ENCODE data around the gene FBXW11.

Gene FBXW11

GRCh38 chr5:171999100-171999499 lies 7.3 kb downstream of the FBXW11 start:
- 0 out of 2 replicates have a peak, but pooled peaks cover 6% of the 10 kb centered on the region for H4K20me1 ChIP-seq (ENCODE audit: control insufficient read depth, insufficient read depth, low read depth, low read length)

DNA sequence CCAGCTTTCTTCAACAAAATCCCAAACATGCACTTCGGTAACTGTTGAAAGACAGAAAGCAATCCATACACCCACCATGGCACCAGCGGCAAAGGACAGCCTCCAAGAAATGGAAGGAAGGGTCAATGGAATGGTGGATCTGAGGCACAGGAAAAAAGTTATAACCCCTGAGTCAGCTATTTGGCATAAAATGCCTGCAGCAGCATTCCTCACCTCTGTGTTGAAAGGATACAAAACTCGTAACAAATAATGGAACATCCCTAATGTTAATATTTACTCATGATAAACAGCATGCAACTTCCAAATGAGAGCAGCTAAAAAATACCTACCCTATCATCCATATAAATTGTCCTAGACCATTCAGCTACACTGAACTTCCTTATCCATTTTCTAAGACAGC lies 9.4 kb downstream of the FBXW11 start:
- H4K20me1 ChIP-seq (ENCODE audit: control insufficient read depth, insufficient read depth, low read depth, low read length) = no peaks in the 10 kb centered on the region
- H3K4me1 ChIP-seq (ENCODE audit: control insufficient read depth, low read length) = peaks cover 45% of the 10 kb centered on the region
- no peak overlapping the region for H3K4me3 ChIP-seq (ENCODE audit: low read length)
- no peak overlapping the region for H3K27ac ChIP-seq (ENCODE audit: low read depth, low read length)
- peaks cover 9% of the 10 kb centered on the region; the same call in 1 of the 2 replicates for H3F3A ChIP-seq (ENCODE audit: control insufficient read depth, insufficient read depth)
- no peaks in the 10 kb centered on the region for H3K9me3 ChIP-seq (ENCODE audit: control insufficient read depth, insufficient read depth, low read length)
- H3K4me2 ChIP-seq (ENCODE audit: low read length) = no peak overlapping the region
- H3K27me3 ChIP-seq (ENCODE audit: control insufficient read depth, low read length) = no peaks in the 10 kb centered on the region
- H3K36me3 ChIP-seq (ENCODE audit: control insufficient read depth, low read length) = peaks cover 22% of the 10 kb centered on the region
- TF ChIP-seq EZH2phosphoT487 (IDR thresholded peaks at IDR 0.05; ENCODE audit: borderline replicate concordance, low read length) (no peak), CTCF (IDR thresholded peaks at IDR 0.05; ENCODE audit: low read depth, low read length, poor library complexity, severe bottlenecking) (no peak)
- H3K9me2 ChIP-seq (replicated peaks; ENCODE audit: control insufficient read depth, low read length) = no peaks in the 10 kb centered on the region
- H3K79me2 ChIP-seq (ENCODE audit: control insufficient read depth, low read length) = peaks cover 96% of the 10 kb centered on the region

More at GRCh38 chr5:171999100-171999499, 7.3 kb downstream of the FBXW11 start:
- H3K9me3 ChIP-seq (ENCODE audit: control insufficient read depth, insufficient read depth, low read length) = no peaks in the 10 kb centered on the region
- H3K27ac ChIP-seq (ENCODE audit: low read depth, low read length) = no peak overlapping the region
- peaks cover 66% of the 10 kb centered on the region for H3K4me1 ChIP-seq (ENCODE audit: control insufficient read depth, low read length)
- peak overlapping the region; percentile 56 for H3K4me2 ChIP-seq (ENCODE audit: low read length)
- no peak for TF ChIP-seq CTCF (IDR thresholded peaks at IDR 0.05; ENCODE audit: low read depth, low read length, poor library complexity, severe bottlenecking)
- TF ChIP-seq EZH2phosphoT487 (IDR thresholded peaks at IDR 0.05; ENCODE audit: borderline replicate concordance, low read length) = no peak
- H3K4me3 ChIP-seq (ENCODE audit: low read length) = peak overlapping the region; percentile 44; the same call in 1 of the 2 replicates
- no peaks in the 10 kb centered on the region for H3K9me2 ChIP-seq (replicated peaks; ENCODE audit: control insufficient read depth, low read length)
- no peaks in the 10 kb centered on the region for H3K27me3 ChIP-seq (ENCODE audit: control insufficient read depth, low read length)
- H3K79me2 ChIP-seq (ENCODE audit: control insufficient read depth, low read length) = peaks cover 98% of the 10 kb centered on the region
- peaks cover 16% of the 10 kb centered on the region for H3F3A ChIP-seq (ENCODE audit: control insufficient read depth, insufficient read depth)
- H3K36me3 ChIP-seq (ENCODE audit: control insufficient read depth, low read length) = peaks cover 20% of the 10 kb centered on the region

GRCh38 chr5:171992813-171993212 lies 13.6 kb downstream of the FBXW11 start:
- Histone ChIP-seq H3K27me3 (ENCODE audit: control insufficient read depth, low read length) (no peaks in the 10 kb centered on the region), H3F3A (ENCODE audit: control insufficient read depth, insufficient read depth) (no peaks in the 10 kb centered on the region), H3K36me3 (ENCODE audit: control insufficient read depth, low read length) (peaks cover 30% of the 10 kb centered on the region), H4K20me1 (ENCODE audit: control insufficient read depth, insufficient read depth, low read depth, low read length) (no peaks in the 10 kb centered on the region), H3K9me3 (ENCODE audit: control insufficient read depth, insufficient read depth, low read length) (no peaks in the 10 kb centered on the region), H3K4me3 (ENCODE audit: low read length) (no peak overlapping the region), H3K79me2 (ENCODE audit: control insufficient read depth, low read length) (peaks cover 87% of the 10 kb centered on the region), H3K27ac (ENCODE audit: low read depth, low read length) (no peak overlapping the region), H3K9me2 (replicated peaks; ENCODE audit: control insufficient read depth, low read length) (no peaks in the 10 kb centered on the region), H3K4me1 (ENCODE audit: control insufficient read depth, low read length) (peaks cover 27% of the 10 kb centered on the region), H3K4me2 (ENCODE audit: low read length) (no peak overlapping the region)
- TF ChIP-seq EZH2phosphoT487 (IDR thresholded peaks at IDR 0.05; ENCODE audit: borderline replicate concordance, low read length) (no peak), CTCF (IDR thresholded peaks at IDR 0.05; ENCODE audit: low read depth, low read length, poor library complexity, severe bottlenecking) (no peak)
